HG03103 (cell line): ENCODE results near the gene LRIG2.
A peak's percentile ranks its signal among the peaks of the same experiment; 100 is the strongest.
"Not testable (repeated sequence)": the region's sequence is repeated elsewhere in the genome, so short reads cannot be mapped to it uniquely, and the experiment has no call there.

Experiments
- ATAC-seq: cut with Tn5 transposase; IDR thresholded peaks from one replicate; pipeline ENCODE4 v1.9.1; 2021; ENCODE audit warnings: low read depth; ENCODE audit not compliant: unreplicated experiment

The LRIG2 gene, protein sequence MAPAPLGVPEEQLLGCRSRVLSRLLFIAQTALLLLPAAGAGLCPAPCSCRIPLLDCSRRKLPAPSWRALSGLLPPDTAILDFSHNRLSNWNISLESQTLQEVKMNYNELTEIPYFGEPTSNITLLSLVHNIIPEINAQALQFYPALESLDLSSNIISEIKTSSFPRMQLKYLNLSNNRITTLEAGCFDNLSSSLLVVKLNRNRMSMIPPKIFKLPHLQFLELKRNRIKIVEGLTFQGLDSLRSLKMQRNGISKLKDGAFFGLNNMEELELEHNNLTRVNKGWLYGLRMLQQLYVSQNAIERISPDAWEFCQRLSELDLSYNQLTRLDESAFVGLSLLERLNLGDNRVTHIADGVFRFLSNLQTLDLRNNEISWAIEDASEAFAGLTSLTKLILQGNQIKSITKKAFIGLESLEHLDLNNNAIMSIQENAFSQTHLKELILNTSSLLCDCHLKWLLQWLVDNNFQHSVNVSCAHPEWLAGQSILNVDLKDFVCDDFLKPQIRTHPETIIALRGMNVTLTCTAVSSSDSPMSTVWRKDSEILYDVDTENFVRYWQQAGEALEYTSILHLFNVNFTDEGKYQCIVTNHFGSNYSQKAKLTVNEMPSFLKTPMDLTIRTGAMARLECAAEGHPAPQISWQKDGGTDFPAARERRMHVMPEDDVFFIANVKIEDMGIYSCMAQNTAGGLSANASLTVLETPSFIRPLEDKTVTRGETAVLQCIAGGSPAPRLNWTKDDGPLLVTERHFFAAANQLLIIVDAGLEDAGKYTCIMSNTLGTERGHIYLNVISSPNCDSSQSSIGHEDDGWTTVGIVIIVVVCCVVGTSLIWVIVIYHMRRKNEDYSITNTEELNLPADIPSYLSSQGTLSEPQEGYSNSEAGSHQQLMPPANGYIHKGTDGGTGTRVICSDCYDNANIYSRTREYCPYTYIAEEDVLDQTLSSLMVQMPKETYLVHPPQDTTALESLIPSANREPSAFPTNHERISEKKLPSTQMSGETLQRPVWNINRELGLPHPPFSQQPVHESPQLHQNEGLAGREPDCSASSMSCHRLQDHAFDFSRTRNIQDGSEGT

DNA sequence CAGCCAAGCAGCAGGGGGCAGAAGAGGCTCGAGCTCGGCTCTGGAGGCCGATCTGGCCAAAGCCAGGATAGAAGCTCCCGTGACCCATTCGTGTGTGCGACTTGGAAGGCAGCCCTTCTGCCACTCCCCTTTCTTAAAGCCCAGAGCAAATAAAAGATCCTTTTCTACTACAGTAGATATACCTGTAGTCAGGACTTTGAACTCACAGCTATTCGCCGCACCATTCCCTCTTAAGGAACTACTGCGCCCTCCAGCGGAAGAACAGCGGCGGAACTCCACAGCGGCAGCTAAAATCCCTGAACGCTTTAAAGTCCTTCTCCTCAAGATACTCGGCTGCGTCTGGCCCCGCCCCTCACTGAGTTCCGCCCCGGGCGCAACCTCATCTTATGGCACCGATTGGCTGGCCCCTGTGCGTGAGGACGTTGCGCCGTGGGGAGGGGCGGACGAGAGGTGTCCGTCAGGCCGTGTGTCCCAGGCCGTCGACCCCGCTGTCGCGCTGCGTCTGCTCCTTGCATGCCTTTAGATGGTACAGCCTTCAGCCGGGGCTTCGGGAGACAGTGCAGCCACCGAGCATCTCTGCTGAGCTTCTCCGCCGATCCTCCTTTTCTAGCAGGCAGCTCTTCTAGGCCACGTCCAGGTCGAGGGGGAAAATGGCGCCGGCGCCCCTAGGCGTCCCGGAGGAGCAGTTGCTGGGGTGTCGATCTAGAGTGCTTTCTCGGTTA is at the start of gene LRIG2:
TSS of gene LRIG2 (plus strand) at position 442 of the 722 bp plus-strand sequence. CDS start at position 651, 209 bp downstream.
- peak; percentile 94 for ATAC-seq

DNA sequence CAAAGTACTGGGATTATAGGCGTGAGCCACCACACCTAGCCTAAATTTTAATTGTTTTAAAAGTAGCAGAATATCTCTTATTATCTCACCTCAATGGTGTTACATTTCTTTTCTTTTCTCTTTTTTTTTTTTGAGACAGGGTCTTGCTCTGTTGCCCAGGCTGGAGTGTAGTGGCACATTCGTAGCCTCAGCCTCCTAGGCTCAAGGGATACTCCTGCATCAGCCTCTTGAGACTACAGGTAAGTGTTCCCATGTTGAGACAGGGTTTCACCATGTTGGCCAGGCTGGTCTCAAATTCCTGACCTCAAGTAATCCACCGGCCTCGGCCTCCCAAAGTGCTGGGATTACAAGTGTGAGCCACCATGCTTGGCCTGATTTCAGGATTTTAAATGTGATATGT is 49.7 kb upstream of the LRIG2 start:
- not testable (repeated sequence) for ATAC-seq

DNA sequence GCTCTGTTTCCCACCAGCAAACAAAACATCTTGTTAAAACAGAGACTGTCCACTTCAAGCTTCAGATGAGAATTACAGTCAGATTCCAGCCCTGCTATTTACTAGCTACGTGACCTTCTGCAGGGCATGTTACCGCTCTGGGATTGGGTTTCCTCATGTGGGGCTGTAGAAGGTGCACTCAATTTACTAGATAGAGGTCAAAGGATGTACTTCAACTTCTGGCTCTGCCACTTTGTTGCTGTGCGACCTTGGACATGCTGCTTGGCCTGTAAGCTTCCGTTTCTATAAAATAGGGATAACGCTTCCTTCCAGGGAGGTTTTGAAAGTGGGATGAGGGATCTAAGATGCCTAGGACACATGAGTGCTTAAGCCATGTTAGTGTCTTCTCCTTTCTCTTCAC is 46.0 kb upstream of the LRIG2 start:
- no peak for ATAC-seq

DNA sequence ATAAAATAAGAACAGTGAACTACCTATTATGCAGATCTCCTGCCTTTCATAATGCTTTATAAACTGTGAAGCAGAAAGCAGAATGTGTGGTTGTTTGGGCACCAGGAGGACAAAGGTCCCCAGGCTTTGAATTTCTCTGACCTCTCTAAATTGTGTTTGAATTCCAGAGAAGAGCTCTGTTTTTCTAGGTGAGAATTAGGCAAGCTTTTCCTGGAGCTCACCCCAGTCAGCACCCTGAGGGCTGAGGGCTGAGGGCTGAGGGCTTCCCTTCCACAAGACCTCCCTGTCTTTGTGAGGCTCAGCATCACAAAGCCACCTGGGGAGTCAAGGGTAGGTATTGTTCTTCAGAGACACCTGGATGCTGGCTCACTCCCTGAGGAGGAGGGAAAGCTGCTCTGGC is 45.5 kb upstream of the LRIG2 start:
- no peak for ATAC-seq

DNA sequence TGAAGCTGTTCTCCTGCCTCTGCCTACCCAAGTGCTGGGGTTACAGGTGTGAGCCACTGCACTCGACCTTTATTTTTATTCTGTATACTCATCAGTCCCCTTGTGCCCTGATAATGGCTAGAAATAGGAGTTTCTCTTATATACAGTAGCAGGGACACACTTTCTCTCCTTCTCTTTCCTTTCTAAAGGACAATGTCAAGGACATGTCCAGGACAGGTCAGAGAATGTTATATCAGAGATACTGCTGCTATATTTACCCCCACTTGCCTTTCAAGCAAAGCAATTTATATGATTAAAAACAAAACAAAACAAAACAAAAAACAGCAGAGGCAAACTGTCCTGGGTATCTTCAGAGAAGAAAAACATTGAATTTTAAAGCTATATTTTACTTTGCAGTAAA is 43.2 kb upstream of the LRIG2 start:
- ATAC-seq, result no peak

DNA sequence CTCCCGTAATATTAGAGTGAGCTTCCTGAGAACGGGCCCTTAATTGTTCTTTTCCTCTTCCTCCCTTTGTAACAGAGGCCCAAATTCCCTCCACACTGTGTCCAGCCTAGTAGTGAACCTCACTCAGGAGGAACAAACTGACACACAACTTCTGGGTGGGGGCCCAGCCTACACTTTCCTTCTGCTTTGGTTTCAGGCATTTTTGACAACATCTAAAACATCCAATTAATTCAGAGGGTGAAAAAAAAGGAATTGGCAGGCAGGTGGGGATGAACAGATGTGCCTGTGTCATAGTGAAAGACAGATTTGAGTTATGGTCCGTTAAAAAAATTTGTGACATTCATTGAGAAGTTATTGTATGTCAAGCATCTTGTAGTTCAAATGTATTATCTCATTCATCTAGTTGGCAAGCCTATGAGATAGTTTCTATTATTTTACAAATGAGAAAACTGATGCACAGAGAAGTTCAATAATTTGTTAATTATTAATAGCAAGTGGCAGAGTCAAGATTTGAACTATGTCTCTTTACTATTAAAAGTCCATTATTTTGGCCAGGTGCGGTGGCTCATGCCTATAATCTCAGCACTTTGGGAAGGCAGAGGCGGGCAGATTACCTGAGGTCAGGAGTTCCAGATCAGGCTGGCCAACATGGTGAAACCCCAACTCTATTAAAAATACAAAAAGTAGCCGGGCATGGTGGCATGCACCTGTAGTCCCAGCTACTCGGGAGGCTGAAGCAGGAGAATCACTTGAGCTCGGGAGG is 41.6 kb upstream of the LRIG2 start:
- no peak for ATAC-seq

DNA sequence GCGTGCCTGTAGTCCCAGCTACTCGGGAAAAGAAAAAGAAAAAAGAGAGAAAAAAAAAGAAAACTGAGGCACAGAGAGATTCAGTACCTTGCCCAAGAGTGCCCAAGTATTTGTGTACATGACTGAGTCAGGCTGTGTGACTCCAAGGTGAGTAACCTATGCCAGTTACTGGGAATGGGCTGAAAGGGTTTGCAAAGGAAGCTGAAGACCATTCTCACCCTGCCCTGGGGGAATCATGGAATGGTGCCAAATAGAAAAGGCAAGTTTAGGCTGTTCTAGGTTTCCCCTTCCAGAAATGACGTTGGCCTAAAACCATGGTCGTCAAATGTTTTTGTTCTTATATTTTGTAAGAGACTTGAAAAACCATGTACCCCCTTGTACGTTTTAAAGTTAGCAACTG is 37.9 kb upstream of the LRIG2 start:
- ATAC-seq, result no peak

DNA sequence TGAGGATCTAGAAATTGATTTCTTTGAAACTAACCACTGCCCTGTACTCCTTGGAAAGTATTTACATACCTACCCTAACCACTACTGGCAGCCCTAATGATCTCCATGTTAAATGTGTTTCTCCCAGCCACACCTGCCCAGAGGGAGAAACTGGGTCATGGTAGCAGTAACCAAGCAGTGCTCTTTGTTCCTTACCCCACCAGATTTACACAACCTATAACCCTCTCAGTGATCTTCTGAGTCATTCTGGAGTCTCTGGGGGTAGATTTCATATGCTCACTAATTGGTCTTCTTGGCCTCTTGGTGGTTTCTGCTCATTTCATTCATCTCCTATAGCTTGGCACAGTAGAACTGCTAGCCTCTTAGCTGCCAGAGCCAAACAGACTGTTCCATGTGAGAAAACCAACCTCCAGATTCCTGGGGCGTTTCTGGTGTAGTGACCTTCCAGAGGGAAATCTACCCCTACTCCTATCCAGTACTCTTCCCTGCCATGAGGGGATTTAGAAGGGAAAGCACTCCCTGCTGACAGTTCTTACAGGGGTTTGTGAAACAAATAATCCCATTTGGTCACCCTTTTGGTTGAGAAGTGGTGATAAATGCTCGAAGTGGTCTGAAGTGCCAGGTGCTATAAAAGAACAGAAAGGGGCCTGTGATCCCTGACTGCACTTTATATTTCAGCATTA is 36.2 kb upstream of the LRIG2 start:
- no peak for ATAC-seq

DNA sequence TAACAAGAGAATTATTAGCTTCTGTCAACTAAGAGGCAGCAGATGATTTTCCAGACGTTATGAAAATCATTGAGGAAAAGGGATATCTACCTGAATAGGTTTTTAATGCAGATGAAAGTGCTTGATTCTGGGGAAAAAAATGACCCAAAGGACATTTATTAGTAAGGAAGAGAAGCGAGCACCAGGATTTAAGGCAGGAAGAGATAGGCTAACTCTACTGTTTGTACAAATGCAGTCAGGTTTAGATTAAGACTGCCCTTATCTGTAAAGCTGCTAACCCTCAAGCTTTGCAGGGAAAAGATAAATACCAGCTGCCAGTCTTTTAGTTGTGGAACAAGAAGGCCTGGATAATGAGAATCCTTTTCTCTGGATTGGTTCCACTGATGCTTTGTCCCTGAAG is 33.0 kb upstream of the LRIG2 start:
- no peak for ATAC-seq

DNA sequence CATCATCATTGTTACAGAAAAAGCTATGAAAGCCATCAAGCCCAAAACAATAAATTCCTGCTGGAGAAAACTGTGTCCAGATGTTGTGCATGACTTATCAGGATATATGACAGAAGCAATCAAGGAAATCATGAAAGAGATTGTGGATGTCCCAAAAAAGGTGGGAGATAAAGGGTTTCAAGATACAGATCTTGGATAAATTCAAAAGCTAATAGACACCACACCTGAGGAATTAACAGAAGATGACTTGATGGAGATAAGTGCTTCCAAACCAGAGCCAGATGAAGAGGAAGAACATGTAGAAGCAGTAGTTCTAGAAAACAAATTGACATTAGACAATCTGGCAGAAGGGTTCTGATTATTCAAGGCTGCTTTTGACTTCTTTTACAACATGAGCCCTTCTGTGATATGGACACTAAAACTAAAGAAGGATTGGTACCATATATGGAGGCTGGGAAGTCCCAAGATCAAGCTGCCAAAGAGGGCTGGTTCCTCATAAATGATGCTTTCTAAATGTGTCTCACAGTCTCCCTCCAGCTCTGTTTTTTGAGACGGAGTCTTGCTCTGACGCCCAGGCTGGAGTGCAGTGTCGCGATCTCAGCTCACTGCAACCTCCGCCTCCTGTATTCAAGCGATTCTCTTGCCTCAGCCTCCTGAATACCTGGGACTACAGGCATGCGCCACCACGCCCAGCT is 32.1 kb upstream of the LRIG2 start:
- no peak for ATAC-seq

DNA sequence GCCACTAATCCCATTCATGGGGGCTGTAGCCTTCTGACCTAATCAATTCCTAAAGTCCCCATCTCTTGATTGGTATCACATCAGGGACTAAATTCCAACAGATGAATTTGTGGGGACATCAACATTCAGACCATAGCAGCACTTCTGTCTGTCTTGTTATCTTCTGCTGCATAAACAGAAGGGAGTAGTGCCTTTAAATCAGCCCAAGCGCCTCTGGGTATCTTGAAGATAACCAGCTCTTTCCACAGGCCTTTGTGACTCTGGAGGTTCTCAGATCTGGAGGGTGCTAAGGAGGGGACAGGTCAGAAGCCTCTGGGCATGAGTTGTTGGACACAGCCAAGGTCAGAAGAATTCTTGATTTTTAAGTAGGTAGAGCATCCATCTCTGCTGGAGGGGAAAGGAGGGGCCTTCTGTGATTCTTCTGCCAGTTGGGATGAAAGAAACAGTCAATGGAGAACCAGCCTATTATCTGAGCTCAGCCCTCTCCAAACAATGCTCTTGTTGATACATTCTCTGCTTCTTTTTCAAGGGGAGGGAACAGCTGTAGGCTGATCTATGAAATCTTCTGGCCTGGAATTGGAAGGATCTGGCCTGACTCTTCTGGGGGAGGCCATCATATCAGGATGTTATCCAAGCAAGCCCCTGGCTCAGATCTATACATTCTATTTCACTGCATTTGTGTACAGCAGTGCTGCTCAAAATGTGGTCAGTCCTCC is 31.3 kb upstream of the LRIG2 start:
- ATAC-seq, result no peak

DNA sequence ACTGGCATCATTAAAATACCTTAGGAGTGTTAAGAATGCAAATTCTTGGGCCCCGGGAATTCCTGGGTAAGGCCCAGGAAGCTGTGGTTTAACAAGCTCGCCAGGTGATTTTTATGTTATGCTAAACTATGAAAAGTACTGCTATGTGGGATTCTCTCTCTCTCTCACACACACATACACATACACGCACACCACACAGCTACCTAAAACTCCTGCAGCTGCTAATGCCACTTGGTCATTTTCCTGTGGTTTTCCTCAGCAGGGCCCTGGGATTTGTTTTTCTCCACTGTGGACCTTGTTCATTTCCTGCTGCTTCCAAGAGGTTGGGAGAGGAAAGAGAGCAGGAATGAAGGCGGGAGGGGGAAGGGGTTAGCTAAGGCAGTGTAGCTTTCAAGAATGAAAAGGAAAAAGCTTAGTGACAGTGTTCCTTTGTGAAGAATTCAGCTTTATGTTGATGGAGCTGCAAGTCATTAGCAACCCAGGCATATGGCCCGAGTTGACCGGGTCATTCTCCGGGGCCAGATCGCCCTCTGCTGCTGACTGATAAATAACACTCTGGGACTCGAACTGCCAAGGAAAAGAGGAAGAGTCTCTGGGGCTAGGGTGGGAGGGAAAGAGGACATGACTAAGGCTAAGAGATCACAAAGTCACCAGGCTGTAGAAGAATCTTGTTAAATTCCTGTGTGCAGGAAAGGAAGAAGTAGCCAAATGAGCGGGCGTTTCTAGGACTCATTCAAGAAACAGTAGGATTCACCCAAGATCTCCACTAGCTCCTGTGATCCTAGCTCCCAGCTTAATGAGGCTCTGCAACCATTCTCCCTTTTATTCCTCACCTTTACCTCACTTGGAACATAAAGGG is 30.5 kb upstream of the LRIG2 start:
- peak; percentile 75 for ATAC-seq

DNA sequence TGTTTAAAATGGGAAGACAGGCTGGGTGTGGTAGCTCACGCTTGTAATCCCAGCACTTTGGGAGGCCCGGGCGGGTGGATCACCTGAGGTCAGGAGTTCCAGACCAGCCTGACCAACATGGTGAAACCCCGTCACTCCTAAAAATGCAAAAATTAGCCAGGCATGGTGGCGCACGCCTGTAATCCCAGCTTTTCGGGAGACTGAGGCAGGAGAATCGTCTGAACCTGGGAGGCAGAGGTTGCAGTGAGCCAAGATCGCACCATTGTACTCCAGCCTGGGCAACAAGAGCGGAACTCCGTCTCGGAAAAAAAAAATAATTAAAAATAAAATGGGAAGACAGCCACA is 29.9 kb upstream of the LRIG2 start:
- ATAC-seq, result not testable (repeated sequence)

DNA sequence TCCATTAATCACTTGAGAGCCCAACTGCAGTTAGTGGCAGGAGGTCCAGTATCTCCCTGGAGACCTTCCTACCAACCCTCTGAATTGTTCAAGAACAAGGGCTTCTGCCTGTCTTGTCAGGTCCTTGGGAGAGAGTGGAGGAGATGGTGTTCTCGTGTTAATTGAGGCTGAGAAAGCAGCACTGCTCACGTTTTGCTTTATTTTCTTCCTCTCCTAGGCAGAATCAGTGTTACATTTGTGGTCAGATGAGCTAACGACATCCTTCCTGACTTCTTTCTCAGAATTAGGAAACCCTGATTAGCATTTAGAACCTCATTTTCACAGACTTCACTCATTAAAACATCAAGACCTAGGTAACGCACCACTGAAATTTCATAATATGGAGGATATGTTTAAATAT is 26.4 kb upstream of the LRIG2 start:
- no peak for ATAC-seq

DNA sequence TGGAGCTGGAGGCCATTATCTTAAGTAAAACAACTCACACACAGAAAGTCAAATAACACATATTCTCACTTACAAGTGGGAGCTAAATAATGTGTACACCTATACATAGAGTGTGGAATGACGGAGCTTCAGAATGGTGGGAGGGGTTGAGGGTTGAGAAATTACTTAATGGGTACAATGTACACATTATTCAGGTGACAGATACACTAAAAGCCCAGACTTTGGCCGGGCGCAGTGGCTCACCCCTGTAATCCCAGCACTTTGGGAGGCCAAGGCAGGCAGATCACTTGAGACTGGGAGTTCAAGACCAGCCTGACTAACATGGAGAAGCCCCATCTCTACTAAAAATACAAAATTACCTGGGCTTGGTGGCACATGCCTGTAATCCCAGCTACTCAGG is 24.9 kb upstream of the LRIG2 start:
- no peak for ATAC-seq

DNA sequence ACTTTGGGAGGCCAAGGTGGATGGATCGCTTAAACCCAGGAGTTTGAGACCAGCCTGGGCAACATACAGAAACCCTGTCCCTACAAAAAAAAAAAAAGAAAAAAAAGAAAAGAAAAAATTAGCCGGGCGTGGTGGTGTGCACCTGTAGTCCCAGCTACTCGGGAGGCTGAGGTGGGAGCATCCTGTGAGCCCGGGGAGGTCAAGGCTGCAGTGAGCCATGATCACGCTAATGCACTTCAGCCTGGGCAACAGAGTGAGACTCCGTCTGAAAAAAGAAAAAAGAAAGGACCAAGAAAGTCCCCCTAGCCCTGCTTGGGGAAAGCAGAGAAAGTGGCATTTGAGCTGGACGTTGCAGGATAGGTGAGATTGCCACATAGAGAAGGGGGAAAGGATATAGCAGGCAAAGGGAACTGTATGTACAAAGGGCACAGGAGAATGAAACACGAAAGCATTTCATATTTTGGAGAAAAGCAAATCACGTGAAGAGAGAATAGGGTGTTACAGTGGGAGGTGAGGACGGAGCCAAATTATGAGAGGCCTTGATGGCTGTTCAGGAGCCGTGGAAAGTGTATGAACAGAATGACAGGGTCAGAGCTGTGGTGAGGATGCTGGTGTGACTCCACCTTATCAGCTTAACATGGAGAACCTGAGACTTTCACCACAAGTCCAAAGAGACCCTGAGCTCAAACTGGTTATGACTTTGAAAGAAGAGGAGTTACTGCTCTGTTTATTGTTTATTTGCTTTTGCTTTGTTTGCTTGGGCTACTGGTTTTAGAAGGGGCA is 19.5 kb upstream of the LRIG2 start:
- ATAC-seq, result no peak

DNA sequence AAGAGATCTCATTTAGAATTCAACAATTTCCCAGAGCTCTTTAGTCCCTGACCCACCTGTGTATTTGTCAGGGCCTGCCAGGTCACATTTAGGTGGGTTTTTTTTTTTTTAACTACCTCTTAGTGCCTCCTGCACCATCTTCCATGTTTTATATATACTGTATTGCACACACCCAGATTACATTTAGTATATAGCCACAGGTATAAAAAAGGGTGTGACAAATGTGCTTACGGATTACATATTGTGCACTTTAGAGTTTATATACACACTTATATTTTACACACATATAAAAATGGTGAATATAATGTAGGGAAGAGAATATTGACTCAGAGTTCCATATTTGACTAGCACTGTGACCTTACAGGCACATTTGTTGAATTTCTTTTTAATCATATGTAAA is 17.4 kb upstream of the LRIG2 start:
- ATAC-seq, result no peak
